SJCRH30 (cell line): ENCODE measurements around the gene JPH4. TPM values are rescaled to one million over a fixed set of nuclear protein-coding genes. Genes with fewer than 3 reads are reported as not detected.
"Not testable (repeated sequence)": the region's sequence is repeated elsewhere in the genome, so short reads cannot be mapped to it uniquely, and the experiment has no call there.

Experiments used
- DNase-seq, 2 experiments: peaks; one replicate each; pipeline ENCODE4 v3.0.0-alpha.2; 2015 to 2020
- H3K27ac ChIP-seq: fragments of 250-450 bp; sonication (Bioruptor Pico); 2 replicates; pipeline ENCODE4 v1.5.1; 2020; ENCODE audit warnings: mild to moderate bottlenecking, moderate library complexity
- H3K27me3 ChIP-seq: fragments of 250-450 bp; sonication (Bioruptor Pico); 2 replicates; pipeline ENCODE4 v1.5.1; 2020; ENCODE audit warnings: mild to moderate bottlenecking, moderate library complexity
- H3K36me3 ChIP-seq: fragments of 250-450 bp; sonication (Bioruptor Pico); 2 replicates; pipeline ENCODE4 v1.5.1; 2020; ENCODE audit warnings: mild to moderate bottlenecking, moderate library complexity
- H3K4me1 ChIP-seq: fragments of 250-450 bp; sonication (Bioruptor Pico); 2 replicates; pipeline ENCODE4 v1.5.1; 2020; ENCODE audit warnings: mild to moderate bottlenecking, moderate library complexity
- H3K4me3 ChIP-seq: fragments of 250-450 bp; sonication (Bioruptor Pico); 2 replicates; pipeline ENCODE4 v1.5.1; 2020; ENCODE audit warnings: mild to moderate bottlenecking, moderate library complexity
- H3K9me3 ChIP-seq: fragments of 250-450 bp; sonication (Bioruptor Pico); replicated peaks from 2 replicates; pipeline ENCODE4 v1.5.1; 2020; ENCODE audit warnings: mild to moderate bottlenecking, moderate library complexity
- total RNA-seq: library from RNA; depleted of rRNA; stranded (reverse); fragments of >200 nt; shearing (Covaris generic); gene quantifications from 2 replicates; pipeline ENCODE4 v1.2.3, GENCODE V29; 2014

JPH4 gene
- total RNA-seq, 1 experiment from 2014 or later = 0.10 TPM

- Histone ChIP-seq H3K4me3 (no peak overlapping the region), H3K36me3 (no peaks in the 10 kb centered on the region), H3K27ac (no peak overlapping the region), H3K9me3 (no peaks in the 10 kb centered on the region), H3K27me3 (no peaks in the 10 kb centered on the region), H3K4me1 (no peaks in the 10 kb centered on the region)
- DNase-seq = no peak
Measured at GRCh38 chr14:23601424-23601823, 22.8 kb upstream of the JPH4 start.

GRCh38 chr14:23600806-23601205 lies 22.2 kb upstream of the JPH4 start:
- H3K4me3 ChIP-seq = no peak overlapping the region
- H3K27ac ChIP-seq = no peak overlapping the region
- no peaks in the 10 kb centered on the region for H3K9me3 ChIP-seq
- no peak for DNase-seq
- no peaks in the 10 kb centered on the region for H3K36me3 ChIP-seq
- no peaks in the 10 kb centered on the region for H3K4me1 ChIP-seq
- H3K27me3 ChIP-seq = no peaks in the 10 kb centered on the region

- Histone ChIP-seq H3K27ac (no peak overlapping the region), H3K4me3 (no peak overlapping the region), H3K9me3 (no peaks in the 10 kb centered on the region), H3K4me1 (no peaks in the 10 kb centered on the region), H3K36me3 (no peaks in the 10 kb centered on the region), H3K27me3 (no peaks in the 10 kb centered on the region)
- DNase-seq = no peak
Measured at GRCh38 chr14:23600322-23600707, 21.7 kb upstream of the JPH4 start.

- not testable (repeated sequence) for H3K27me3 ChIP-seq, H3K9me3 ChIP-seq, H3K4me1 ChIP-seq, H3K4me3 ChIP-seq, H3K27ac ChIP-seq, H3K36me3 ChIP-seq, DNase-seq
Measured at GRCh38 chr14:23594191-23594590, 15.6 kb upstream of the JPH4 start.

- Histone ChIP-seq H3K36me3 (no peaks in the 10 kb centered on the region), H3K27ac (no peak overlapping the region), H3K4me3 (no peak overlapping the region), H3K9me3 (peaks cover 3% of the 10 kb centered on the region; the same call in 1 of the 2 replicates), H3K4me1 (no peaks in the 10 kb centered on the region), H3K27me3 (no peaks in the 10 kb centered on the region)
- no peak for DNase-seq
Measured at GRCh38 chr14:23590198-23590597, 11.6 kb upstream of the JPH4 start.

GRCh38 chr14:23589606-23590005 lies 11.0 kb upstream of the JPH4 start:
- Histone ChIP-seq H3K36me3 (no peaks in the 10 kb centered on the region), H3K27ac (no peak overlapping the region)
- DNase-seq = no peak

GRCh38 chr14:23588884-23589598 lies 10.5 kb upstream of the JPH4 start:
- H3K27ac ChIP-seq = no peak overlapping the region

More at GRCh38 chr14:23589606-23590005, 11.0 kb upstream of the JPH4 start:
- no peaks in the 10 kb centered on the region for H3K4me1 ChIP-seq
- H3K4me3 ChIP-seq = no peak overlapping the region
- H3K27me3 ChIP-seq = no peaks in the 10 kb centered on the region
- peaks cover 3% of the 10 kb centered on the region; the same call in 1 of the 2 replicates for H3K9me3 ChIP-seq

GRCh38 chr14:23584527-23585203 lies 6.1 kb upstream of the JPH4 start:
- not testable (repeated sequence) for H3K4me1 ChIP-seq, H3K9me3 ChIP-seq, H3K27me3 ChIP-seq, H3K27ac ChIP-seq, H3K4me3 ChIP-seq, H3K36me3 ChIP-seq, DNase-seq

More at GRCh38 chr14:23588884-23589598, 10.5 kb upstream of the JPH4 start:
- peak; percentile 86 to 91 for DNase-seq
- Histone ChIP-seq H3K4me1 (no peaks in the 10 kb centered on the region), H3K36me3 (no peaks in the 10 kb centered on the region), H3K9me3 (peaks cover 3% of the 10 kb centered on the region; the same call in 1 of the 2 replicates), H3K4me3 (no peak overlapping the region), H3K27me3 (no peaks in the 10 kb centered on the region)

GRCh38 chr14:23583761-23584526 lies 5.4 kb upstream of the JPH4 start:
- DNase-seq, H3K4me1 ChIP-seq, H3K27ac ChIP-seq, H3K27me3 ChIP-seq, H3K36me3 ChIP-seq, H3K9me3 ChIP-seq, H3K4me3 ChIP-seq: not testable (repeated sequence)

GRCh38 chr14:23582906-23583760 lies 4.5 kb upstream of the JPH4 start:
- Histone ChIP-seq H3K9me3 (no peaks in the 10 kb centered on the region), H3K4me1 (no peaks in the 10 kb centered on the region), H3K27ac (no peak overlapping the region), H3K4me3 (no peak overlapping the region), H3K27me3 (no peaks in the 10 kb centered on the region), H3K36me3 (no peaks in the 10 kb centered on the region)
- DNase-seq = no peak

GRCh38 chr14:23580948-23581281 lies 2.3 kb upstream of the JPH4 start:
- no peak overlapping the region for H3K27ac ChIP-seq
- H3K9me3 ChIP-seq = no peaks in the 10 kb centered on the region
- no peaks in the 10 kb centered on the region for H3K4me1 ChIP-seq
- DNase-seq = no peak
- no peaks in the 10 kb centered on the region for H3K27me3 ChIP-seq
- H3K4me3 ChIP-seq = no peak overlapping the region
- H3K36me3 ChIP-seq = no peaks in the 10 kb centered on the region

GRCh38 chr14:23580152-23580926 lies 1.7 kb upstream of the JPH4 start:
- Histone ChIP-seq H3K4me3 (no peak overlapping the region), H3K36me3 (no peaks in the 10 kb centered on the region), H3K27me3 (no peaks in the 10 kb centered on the region), H3K4me1 (no peaks in the 10 kb centered on the region), H3K27ac (no peak overlapping the region), H3K9me3 (no peaks in the 10 kb centered on the region)
- no peak for DNase-seq

GRCh38 chr14:23579739-23580138 lies 1.1 kb upstream of the JPH4 start:
- H3K27me3 ChIP-seq = no peaks in the 10 kb centered on the region

GRCh38 chr14:23579311-23579630 lies 681 bp upstream of the JPH4 start:
- Histone ChIP-seq H3K36me3 (no peaks in the 10 kb centered on the region), H3K9me3 (no peaks in the 10 kb centered on the region), H3K4me3 (no peak overlapping the region), H3K27me3 (no peaks in the 10 kb centered on the region; the same call in 1 of the 2 replicates), H3K4me1 (no peaks in the 10 kb centered on the region), H3K27ac (no peak overlapping the region)
- DNase-seq = no peak

More at GRCh38 chr14:23579739-23580138, 1.1 kb upstream of the JPH4 start:
- Histone ChIP-seq H3K4me3 (no peak overlapping the region), H3K4me1 (no peaks in the 10 kb centered on the region), H3K36me3 (no peaks in the 10 kb centered on the region), H3K27ac (no peak overlapping the region), H3K9me3 (no peaks in the 10 kb centered on the region)
- DNase-seq = no peak
